ENCODE results near the gene PRPF8.

- no peak for TF ChIP-seq ZNF274 (IDR thresholded peaks at IDR 0.05; ENCODE audit: low read depth, low read length)
- no peak for TF ChIP-seq YY1 (IDR thresholded peaks at IDR 0.05; ENCODE audit: insufficient read depth, insufficient read length)
Observed at GRCh38 chr17:1710807-1711553, 26.3 kb upstream of the PRPF8 start.

Measured in NT2/D1 (cell line).